Stimulated activated naive CD8-positive, alpha-beta T cell treated with anti-CD3 and anti-CD28 coated beads, Interleukin-15, Interleukin-2, amounts not matched to agents 100 U/mL and 50 U/mL, for 24 hours (primary cell): Measurements from ENCODE around the gene MBD6.

ENCODE experiments used
- ATAC-seq: fragments of 150-1000 bp; cut with Tn5 transposase; one replicate; pipeline ENCODE4 v1.10.0; 2021
- DNase-seq: peaks from one replicate; pipeline ENCODE4 v3.0.0; 2021

MBD6 gene, protein sequence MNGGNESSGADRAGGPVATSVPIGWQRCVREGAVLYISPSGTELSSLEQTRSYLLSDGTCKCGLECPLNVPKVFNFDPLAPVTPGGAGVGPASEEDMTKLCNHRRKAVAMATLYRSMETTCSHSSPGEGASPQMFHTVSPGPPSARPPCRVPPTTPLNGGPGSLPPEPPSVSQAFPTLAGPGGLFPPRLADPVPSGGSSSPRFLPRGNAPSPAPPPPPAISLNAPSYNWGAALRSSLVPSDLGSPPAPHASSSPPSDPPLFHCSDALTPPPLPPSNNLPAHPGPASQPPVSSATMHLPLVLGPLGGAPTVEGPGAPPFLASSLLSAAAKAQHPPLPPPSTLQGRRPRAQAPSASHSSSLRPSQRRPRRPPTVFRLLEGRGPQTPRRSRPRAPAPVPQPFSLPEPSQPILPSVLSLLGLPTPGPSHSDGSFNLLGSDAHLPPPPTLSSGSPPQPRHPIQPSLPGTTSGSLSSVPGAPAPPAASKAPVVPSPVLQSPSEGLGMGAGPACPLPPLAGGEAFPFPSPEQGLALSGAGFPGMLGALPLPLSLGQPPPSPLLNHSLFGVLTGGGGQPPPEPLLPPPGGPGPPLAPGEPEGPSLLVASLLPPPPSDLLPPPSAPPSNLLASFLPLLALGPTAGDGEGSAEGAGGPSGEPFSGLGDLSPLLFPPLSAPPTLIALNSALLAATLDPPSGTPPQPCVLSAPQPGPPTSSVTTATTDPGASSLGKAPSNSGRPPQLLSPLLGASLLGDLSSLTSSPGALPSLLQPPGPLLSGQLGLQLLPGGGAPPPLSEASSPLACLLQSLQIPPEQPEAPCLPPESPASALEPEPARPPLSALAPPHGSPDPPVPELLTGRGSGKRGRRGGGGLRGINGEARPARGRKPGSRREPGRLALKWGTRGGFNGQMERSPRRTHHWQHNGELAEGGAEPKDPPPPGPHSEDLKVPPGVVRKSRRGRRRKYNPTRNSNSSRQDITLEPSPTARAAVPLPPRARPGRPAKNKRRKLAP

DNA sequence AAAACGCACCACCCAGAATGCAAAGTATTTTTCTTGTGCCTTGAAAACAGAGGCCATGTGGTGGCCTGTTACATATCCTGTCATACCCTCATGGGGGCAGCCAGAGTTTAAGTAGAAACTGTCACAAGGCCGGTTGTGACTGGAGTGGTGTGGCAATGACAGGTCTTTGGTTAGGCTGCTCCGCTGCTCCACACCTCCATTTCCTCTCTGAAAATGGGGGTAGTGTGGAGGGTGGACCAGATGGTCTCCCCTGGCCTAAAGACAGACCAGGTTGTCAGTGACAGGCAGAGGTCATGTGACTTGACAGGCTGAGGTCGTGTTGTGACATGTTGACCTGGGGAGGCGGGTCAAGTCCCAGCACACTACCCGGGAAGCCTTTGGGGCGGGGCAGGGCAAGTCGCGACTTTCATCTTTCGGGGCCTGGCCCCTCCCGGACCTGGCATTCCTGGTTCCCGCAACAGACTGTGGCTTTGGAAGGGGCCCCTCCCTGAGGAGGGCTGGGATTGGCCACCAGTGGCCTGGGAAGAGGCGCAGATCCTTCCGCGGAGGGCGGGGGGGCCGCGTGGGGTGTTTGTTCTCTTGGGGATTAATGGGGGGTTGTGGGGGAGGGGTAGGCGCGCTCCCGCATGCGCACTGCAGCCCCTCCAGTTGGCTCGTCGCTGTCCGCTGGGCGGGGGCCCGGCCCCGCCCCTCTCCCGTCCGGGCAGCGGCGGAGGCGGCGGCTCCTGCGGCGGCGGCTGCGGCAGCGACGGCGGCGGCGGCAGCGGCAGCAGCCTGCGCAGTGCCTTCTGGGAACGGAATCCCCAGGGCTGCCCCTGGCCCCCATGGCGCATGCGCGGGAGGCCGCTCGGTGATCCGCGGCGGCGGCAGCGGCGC, at the start of gene MBD6:
MBD6 (plus strand) TSS at position 814 of the 876 bp plus-strand sequence. CDS start 1,480 bp downstream, outside the sequence.
- DNase-seq, result peak; percentile 94
- ATAC-seq, result peak; percentile 35

DNA sequence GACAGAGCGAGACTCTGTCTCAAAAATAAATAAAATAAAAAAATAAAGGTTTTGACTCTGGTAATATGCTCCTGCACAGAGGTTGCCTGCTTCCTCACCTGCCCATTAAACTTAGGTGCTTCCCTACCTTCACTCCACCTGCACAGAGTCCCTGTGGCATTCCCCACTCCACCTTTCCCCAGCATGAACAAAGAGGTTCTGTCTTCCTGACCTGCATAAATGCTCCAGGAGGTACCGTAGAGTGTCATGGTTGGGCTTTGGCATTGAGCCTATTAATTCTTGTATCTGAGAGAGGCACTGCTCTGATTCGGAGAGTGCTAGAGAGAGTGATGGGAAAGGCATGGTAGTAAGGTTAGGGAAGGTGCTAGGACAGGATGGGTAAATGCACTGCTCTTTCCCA, 49.2 kb upstream of the MBD6 start:
- ATAC-seq (no peak), DNase-seq (no peak)

DNA sequence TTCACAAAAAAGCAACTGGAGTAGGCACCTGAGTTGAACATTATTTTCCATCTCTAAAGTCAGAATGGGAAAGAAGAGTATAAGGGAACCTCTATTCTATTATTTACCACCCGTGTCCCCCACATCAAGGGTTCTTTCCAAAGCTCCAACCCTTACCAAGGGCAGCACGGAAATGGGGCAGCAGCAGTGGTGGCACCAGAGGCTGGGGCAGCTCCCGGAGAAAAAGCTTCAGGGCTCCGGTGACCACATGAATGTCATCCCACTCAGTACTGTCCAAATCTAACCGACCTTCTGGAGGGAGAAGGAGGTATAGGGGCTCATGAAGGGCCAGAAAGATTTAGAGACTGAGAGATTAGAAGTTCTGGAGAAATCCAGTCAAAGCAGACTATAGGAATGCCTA, 48.7 kb upstream of the MBD6 start:
- no peak for ATAC-seq
- DNase-seq, result no peak

DNA sequence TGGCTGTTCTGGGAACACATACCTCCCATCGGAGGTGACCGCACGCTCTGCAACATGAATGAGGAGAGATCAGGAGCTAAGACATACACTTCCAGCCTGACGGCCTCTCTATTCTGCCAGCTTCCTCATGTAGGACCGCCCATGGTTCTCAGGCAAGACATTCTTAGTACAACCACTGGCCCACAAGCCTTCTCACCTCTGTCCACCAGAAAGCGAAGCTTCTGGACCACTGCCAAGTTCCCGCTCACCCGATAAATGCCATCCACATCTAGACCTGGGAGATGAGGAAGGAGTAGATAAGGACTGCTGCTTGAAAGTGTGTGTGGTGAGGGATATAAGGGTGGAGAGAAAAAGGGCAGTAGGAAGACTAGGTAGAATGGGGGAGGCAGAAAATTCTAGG, 48.2 kb upstream of the MBD6 start:
- ATAC-seq, result no peak
- no peak for DNase-seq

DNA sequence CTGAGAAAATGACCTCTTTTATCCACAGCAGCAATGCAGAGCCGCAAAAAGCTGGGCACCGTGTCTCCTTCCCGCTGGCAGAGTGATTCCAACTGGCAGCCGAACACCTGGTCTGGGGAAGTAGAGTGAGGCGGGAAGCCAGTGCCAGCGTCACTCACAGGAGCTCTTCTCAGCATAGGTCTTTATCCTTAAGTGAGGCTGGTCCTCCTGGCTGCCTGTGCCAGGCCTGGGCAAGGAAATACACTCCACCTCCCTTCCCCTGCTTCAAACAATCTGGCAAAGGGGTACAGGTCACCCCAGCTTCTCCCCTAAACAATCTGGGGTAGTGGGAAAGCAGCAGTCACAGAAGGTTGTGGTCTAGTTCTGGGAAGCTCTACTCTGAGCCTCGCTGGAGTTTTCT, 47.8 kb upstream of the MBD6 start:
- DNase-seq (no peak), ATAC-seq (no peak)

DNA sequence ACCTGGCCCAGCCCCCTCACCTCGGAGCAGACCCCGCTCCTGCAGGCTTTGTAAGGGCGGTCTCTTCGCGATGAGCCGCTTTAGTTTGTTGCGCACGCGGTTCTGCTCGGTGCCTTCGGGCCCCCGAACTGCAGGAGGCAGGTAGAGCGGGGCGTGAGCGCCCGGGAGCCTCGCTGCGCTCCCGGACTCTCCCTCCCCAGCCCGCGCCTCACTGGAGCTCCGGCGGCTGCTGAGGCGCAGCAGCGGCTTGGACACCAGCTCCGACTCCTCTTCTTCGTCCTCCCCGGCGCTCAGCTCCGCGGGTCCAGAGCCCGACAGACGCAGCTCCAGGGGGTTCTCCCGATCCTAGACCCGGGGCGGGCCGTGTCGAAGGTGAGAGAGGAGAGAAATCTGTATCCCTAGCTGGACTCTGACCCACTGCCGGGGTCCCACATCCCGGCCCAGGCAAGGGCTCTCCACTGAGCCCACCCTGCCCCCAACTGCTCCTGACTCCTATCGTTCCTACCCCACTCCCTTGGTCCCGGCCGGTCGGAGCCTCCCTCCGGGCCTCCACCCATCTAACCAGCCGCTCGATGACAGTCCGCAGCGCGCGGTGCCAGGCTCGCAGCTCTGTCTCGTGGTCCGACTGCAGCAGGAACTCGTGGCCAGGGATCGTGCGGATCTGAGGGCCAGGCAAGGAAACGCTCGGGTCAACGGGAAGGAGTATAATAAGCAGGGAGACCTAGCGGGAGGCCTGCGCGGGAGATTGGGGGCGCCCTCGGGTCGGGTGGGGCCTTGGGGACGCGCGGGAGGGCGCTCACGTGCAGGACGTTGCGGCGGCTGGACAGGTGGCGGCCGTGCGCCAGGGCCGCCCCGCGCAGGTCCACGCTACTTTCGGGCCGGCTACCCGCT, 47.1 kb upstream of the MBD6 start:
- DNase-seq (no peak), ATAC-seq (no peak)

DNA sequence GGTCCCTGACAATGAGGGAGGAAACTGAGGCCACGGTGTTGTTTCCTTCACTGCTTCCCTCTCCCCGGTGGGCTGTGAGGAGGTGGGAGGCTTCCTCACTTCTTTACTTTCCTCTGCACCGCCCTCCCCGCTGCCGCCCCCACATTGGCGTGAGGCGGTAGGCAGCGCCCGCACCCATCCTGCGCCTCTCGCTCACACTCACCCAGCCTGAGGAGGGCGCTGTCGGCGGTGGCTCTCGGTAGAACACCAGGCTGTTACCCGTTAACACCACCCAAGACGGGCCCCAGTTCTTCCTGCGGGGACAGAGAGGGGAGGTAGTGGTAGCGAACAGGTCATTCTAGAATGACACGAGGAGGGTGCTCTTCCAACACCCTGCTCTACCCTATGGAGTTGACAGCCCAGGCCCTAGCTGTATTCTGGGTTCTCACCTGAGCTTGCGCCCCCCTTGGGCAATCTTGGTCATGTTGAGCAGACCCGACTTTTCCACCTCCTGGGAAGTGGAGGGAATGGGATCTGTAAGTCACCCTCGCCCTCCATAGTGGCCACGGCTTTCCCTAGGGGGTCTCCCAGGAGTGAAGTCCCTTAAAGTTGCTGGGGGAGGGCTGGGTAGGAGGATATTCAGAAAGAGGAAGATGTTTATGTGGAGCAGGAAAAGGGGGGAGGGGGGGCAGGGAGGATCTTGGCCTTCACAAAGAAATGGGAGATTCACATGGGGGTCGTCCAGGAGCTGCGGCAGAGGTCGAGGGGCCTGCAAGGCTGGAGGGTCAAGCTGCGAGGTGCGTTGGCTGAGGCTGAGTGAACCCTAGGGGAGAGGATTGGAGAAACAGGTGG, 46.2 kb upstream of the MBD6 start:
- DNase-seq, result peak; percentile 90
- ATAC-seq, result peak; percentile 50

DNA sequence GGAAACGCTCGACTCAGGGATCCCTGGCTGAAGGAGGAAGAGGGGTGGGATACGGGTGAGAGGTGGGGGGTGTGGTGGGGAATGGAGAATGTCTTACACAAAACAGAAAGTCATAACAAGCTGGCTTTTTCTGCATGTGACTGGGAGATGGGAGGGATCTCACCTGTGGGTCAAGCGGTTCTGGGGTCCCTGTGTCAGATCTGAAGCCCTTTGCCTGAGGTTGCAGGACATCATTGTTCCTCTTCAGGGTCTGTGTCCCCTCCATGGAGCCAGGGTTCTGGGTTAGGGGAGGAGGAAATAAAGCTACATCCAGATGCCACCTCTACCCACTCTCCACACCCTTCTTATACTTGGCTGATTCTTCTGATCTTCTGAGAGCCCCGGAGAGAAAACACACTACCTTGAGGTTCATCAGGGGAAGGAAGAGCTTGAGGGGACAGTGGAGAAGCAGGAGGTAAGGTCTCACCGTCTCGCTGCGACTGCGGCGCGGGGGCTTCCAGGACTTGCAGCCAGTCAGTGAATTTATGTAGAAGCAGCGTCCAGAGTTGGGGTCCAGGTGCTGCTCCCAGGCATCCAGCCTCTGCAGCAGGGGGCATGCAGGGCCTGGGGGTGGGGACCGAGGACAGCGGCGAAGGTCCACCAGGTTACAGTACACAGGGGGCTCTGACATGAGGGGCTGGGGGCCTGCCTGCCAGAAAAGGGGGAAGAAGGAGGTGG, 45.5 kb upstream of the MBD6 start:
- ATAC-seq, result no peak
- DNase-seq, result no peak

DNA sequence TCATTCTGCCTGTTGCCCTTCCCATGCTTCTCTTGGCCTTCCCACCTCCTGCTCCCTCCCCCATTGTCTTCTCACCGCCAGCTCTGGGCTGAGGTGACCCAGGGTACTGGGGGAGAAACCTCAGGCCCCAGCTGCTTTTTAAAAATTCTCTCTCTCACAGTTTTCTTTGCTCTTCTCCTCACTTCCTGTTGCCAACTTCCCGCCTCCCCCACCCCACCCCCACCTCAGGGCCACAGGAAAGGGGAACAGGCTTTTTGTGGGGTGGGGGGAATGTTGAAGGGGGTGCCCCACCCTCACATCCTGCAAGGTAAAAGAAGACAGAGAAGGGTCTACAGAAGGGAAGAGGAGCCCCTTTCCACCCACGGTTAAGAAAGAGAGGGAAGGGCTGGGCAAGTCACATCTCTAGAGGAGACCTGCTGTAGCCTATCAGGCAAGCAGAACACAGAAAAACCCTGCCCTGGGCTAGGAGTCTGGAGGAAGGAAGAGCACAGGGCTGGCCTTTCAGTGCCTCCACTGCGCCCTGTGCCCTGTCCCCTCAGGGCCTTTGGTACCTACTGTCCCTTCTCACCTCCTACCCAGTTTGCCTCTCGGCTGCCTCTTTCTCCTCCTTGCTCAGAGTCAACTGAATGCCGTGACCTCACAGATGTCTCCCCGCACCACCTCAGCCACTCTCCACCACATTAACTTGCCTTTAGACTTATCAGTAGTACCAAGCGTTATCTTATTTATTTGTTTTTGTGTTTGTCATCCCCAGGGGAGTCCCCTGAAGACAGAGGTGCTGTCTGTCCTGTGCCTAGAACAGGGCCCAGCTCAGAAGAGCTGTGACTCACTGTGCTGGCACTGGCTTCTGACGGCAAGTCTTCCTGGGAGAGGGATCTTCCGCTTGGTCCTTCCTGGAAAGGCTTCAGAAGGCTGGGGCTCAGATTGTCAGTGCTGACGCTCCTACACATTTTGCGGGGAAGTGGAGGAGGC, 44.6 kb upstream of the MBD6 start:
- peak; percentile 54 for DNase-seq
- ATAC-seq, result peak; percentile 55

DNA sequence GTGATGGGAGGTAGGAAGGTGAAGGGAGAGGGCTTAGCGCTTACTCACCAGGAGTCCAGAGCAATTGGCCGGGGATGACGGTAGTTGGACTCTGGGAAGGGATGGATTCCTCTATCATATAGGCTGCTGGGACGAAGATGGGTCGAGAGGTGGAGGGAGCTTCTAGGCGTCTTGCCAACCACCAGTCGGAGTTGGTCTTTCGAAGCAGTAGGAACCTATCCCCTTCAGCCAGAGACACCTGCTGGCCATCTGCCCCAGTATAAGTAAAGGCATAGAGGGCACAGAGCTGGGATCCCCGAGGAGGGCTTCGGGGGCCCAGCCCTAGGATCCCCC, 43.6 kb upstream of the MBD6 start:
- ATAC-seq (no peak), DNase-seq (peak; percentile 34)

DNA sequence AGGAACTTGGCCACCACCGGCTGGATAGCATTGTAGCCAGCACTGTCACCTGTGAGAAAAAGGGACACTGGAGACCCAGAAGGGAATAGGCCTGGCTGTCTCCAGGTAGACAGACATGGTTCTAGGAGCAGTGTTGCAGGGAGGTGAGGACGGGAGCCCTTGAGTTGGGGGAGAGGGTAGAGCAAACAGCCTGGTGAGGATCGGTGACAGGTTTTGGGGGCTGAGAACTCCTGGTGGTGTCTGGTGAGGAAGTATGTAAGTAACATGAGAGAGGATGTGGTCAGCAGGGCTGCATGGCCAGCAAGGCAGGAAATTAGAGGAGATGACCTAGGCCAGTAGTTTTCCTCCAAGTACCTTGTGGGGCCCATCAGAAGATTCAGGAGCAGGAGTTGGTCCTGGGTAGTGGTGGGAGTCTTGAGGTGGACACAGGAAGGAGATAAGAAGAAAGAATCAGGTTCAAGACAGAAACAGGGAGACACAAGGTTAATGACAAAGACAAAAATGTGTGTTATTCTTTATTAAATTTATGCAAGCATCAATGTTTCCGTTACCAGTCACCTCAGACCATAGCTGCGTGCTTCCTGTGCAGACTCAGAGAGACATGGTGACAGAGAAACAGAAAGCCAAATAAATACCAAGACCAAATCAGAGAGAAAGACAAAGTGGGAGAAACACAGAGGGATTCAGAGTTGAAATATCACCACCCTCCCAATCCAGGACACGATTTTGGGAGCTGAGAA, 43.1 kb upstream of the MBD6 start, which contains the start of gene ARHGAP9:
ARHGAP9 (minus strand) TSS at position 491 of the 740 bp plus-strand sequence; CDS start at position 31, 460 bp downstream.
- ATAC-seq, result peak; percentile 62
- peak; percentile 52 for DNase-seq

DNA sequence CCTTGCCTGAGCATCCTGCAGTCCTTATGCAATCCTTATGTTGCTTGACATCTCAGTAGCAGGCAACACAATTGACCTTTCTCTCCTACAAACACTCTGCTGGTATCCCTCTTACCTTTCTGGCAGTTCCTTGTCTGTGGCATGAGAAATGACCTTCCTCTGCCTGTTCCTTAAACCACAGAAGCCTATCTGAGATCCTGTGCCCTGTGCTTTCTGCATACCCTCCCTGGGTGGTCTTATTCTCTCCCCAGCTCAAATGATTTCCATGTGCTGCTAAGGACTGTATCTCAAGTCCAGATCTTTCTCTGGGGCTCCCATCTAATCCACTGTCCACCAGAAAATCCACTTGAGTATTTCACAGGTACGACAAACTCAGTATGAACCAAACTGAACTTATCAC, 41.0 kb upstream of the MBD6 start:
- ATAC-seq (no peak), DNase-seq (no peak)

DNA sequence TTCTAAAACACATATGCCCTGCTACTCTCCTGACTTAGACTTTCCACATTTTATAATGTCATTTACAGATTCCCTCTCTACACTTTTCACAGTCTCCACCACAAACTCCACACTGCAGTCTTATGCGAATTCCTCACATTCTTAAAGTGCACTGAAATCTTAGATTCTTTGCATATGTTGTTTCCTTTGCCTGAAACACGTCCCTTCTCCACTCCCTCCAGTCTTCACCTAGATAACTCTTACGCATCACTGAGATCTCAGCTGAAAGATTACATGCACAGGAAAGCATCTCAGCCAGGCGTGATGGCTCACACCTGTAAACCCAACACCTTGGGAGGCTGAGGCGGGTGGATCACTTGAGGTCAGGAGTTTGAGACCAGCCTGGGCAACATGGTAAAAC, 39.2 kb upstream of the MBD6 start:
- no peak for ATAC-seq
- DNase-seq, result no peak

DNA sequence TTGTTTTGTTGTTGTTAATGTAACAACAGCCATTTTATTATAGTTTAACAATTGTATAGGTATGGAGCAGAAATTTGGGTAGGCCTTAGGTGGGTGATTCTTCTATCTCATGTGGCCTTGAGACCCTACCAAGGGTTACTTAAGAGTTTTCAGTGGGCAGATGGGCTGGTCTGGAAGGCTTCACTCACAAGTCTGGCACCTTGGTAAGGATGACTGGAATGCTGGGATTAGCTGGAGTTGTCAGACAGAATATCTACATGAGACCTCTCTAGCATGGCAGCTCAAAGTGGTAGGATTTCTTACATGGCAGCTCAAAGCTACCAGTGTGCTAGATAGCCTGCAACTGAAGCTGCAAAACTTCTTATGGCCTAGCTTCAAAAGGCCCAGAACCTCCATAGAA, 36.9 kb upstream of the MBD6 start:
- DNase-seq (no peak), ATAC-seq (no peak)

DNA sequence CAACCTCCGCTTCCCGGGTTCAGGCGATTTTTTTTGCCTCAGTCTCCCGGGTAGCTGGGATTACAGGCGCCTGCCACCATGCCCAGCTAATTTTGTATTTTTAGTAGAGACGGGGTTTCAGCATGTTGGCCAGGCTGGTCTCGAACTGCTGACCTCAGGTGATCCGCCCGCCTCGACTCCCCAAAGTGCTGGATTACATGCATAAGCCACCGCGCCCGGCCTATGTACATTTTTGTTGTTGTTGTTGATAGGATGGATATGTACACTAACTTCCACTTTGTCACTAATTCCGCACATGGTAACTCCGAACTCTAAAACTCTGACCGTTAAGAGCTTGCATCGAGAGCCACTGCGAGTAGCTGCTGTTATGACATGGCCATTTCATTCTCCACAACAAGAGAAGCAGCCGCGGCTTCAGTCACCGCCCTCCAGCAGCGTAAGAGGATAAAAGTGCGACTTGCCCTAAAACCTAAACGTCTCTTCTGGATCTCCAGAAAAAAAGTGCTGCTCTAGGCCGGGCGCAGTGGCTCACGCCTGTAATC, 35.5 kb upstream of the MBD6 start:
- no peak for ATAC-seq
- DNase-seq, result no peak

DNA sequence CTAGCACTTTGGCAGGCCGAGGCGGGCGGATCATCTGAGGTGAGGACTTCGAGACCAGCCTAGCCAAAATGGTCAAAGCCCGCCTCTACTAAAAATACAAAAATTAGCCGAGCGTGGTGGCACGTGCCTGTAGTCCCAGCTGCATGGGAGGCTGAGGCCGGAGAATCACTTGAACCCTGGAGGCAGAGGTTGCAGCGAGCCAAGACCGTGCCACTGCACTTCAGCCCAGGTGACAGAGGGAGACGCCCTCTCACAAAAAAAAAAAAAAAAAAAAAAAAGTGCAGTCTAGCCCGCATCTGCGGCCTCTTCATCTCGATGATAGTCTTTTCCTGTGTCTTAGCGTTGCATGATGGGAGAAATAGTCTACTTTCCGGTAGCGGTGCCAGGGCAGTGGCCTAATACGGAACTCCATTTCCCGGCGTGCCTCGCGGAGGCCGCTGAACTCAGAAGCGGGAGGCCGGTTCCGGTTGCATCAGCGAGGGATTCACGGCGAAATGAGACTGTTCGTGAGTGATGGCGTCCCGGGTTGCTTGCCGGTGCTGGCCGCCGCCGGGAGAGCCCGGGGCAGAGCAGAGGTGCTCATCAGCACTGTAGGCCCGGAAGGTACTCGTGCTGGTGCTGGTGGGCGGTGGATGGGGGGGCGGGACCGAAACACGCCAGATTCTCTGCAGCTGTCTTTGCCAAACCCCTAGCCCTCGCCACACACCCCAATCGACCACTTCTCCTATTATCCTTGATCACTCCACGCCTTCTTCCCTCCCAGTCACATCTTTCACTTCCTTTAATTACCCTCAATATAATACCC, 34.8 kb upstream of the MBD6 start, which contains the start of gene MARS1:
MARS1 (plus strand) TSS at position 472 of the 805 bp plus-strand sequence; CDS start at position 495, 23 bp downstream.
- peak; percentile 90 for DNase-seq
- ATAC-seq, result peak; percentile 99
